K562 (cell line): ENCODE results near the gene PIN1. TPM values are rescaled to one million over a fixed set of nuclear protein-coding genes. Genes with fewer than 3 reads are reported as not detected.
A peak's percentile ranks its signal among the peaks of the same experiment; 100 is the strongest.

Experiments
- ATAC-seq: fragments of 200-7000 bp; cut with Tn5 transposase; 3 replicates; pipeline ENCODE4 v1.9.1; 2020; ENCODE audit warnings: moderate library complexity
- BruUV-seq: library from RNA; stranded (reverse); fragments of 400-500 nt; replicated peaks from 2 replicates; lab custom pipeline; 2021; lab: Mats Ljungman, UMichigan
- CTCF ChIA-PET: fragments of 300-600 bp; formaldehyde crosslinking; extraction: SDS; loops from one replicate; lab custom pipeline; 2021; ENCODE audit warnings: low intra/inter-chr PET ratio; lab: Yijun Ruan, JAX
- POLR2A ChIA-PET: fragments of 300-600, 350-650 bp; sonication (Branson Sonifier 250); formaldehyde crosslinking; extraction: SDS; loops from one replicate; lab custom pipeline; 2021; ENCODE audit warnings: antibody characterized with exemption, inconsistent platforms; lab: Yijun Ruan, JAX
- DNase-seq, 4 experiments: peaks; one replicate each; pipeline versions ENCODE4 v3.0.0 to v3.0.0-alpha.2; 2011 to 2018; ENCODE audit warnings: low spot score in 3 of 4, mixed read lengths in 3 of 4; ENCODE audit errors: extremely low read depth in 1 of 4
- FAIRE-seq: peaks from 2 replicates; lab custom pipeline; 2011; peaks lifted over from hg19 to GRCh38; lab: Jason Lieb, UNC
- H2AFZ ChIP-seq: 2 replicates; pipeline ENCODE4 v1.6.0; 2011; ENCODE audit warnings: low read depth, low read length, control low read depth, inconsistent platforms
- H3K27ac ChIP-seq: fragments of 200-600 bp; 3 replicates; pipeline ENCODE4 v1.8.0; 2011; ENCODE audit warnings: low read depth, mild to moderate bottlenecking, control low read depth, inconsistent platforms, low read length, moderate library complexity, mixed read lengths; ENCODE audit errors: extremely low read depth
- H3K27me3 ChIP-seq, 2 experiments: fragments of 300-600 bp in 1 of 2; 2 replicates in 1 of 2; 3 replicates in 1 of 2; pipeline versions ENCODE4 v1.6.0 to v1.8.0; 2011; ENCODE audit warnings: inconsistent platforms in 2 of 2, low read length in 2 of 2, mild to moderate bottlenecking in 1 of 2, mixed read lengths in 1 of 2, moderate library complexity in 1 of 2; ENCODE audit not compliant: control insufficient read depth in 2 of 2, insufficient read depth in 2 of 2
- H3K36me3 ChIP-seq: fragments of 300-600 bp; 3 replicates; pipeline ENCODE4 v1.8.0; 2011; ENCODE audit warnings: mild to moderate bottlenecking, low read length, inconsistent platforms; ENCODE audit not compliant: control insufficient read depth, insufficient read depth
- H3K4me1 ChIP-seq, 2 experiments: fragments of 200-600 bp in 1 of 2; replicated peaks in 1 of 2; 2 replicates in 1 of 2; 3 replicates in 1 of 2; pipeline versions ENCODE4 v1.5.1 to v1.8.0; 2011; ENCODE audit warnings: inconsistent platforms in 2 of 2, low read length in 2 of 2, mild to moderate bottlenecking in 1 of 2, mixed read lengths in 1 of 2, moderate library complexity in 1 of 2; ENCODE audit not compliant: control insufficient read depth in 2 of 2, insufficient read depth in 2 of 2
- H3K4me2 ChIP-seq: 2 replicates; pipeline ENCODE4 v1.6.1; 2011; ENCODE audit warnings: low read length, control low read depth, inconsistent platforms, mixed read lengths; ENCODE audit not compliant: insufficient read depth
- H3K4me3 ChIP-seq: fragments of 200-600 bp; sonication (generic), shearing (Covaris generic); 2 replicates; pipeline ENCODE4 v1.5.1; 2016; ENCODE audit warnings: control low read depth, inconsistent platforms
- H3K79me2 ChIP-seq: fragments of 200-600 bp; 3 replicates; pipeline ENCODE4 v1.8.0; 2011; ENCODE audit warnings: low read length, inconsistent platforms; ENCODE audit not compliant: control insufficient read depth, insufficient read depth
- H3K9ac ChIP-seq, 2 experiments: 2 replicates each; pipeline versions ENCODE4 v1.6.0 to v1.6.1; 2011; ENCODE audit warnings: low read depth in 2 of 2, low read length in 2 of 2, control low read depth in 1 of 2, inconsistent platforms in 1 of 2, mild to moderate bottlenecking in 1 of 2, mixed read lengths in 1 of 2; ENCODE audit not compliant: insufficient read depth in 1 of 2
- H3K9me1 ChIP-seq: one replicate; pipeline ENCODE4 v1.6.0; 2011; ENCODE audit warnings: inconsistent platforms, mild to moderate bottlenecking, low read length, moderate library complexity; ENCODE audit not compliant: control insufficient read depth, insufficient read depth
- H3K9me3 ChIP-seq: replicated peaks from 2 replicates; pipeline ENCODE4 v1.5.1; 2011; ENCODE audit warnings: low read depth, low read length, inconsistent platforms; ENCODE audit not compliant: control insufficient read depth, insufficient read depth
- H4K20me1 ChIP-seq: replicated peaks from 2 replicates; pipeline ENCODE4 v1.6.1; 2011; ENCODE audit warnings: low read length, inconsistent platforms, mixed read lengths; ENCODE audit not compliant: control insufficient read depth, insufficient read depth
- BRF2 ChIP-seq: IDR thresholded peaks from 3 replicates; pipeline ENCODE4 v1.6.1; 2011; ENCODE audit warnings: borderline replicate concordance, mild to moderate bottlenecking; ENCODE audit not compliant: insufficient read length, insufficient read depth
- CBFA2T3 ChIP-seq: fragments of 450-650 bp; IDR thresholded peaks from 2 replicates; pipeline ENCODE4 v1.6.1; 2017
- NR2C1 ChIP-seq, 2 experiments: fragments of 450-650 bp; IDR thresholded peaks; 2 replicates each; pipeline ENCODE4 v1.6.1; 2017; ENCODE audit warnings: mild to moderate bottlenecking in 2 of 2, antibody characterized with exemption in 1 of 2, inconsistent platforms in 1 of 2, missing compliant biosample characterization in 1 of 2, missing genetic modification characterization in 1 of 2
- NR2C2 ChIP-seq, 2 experiments: fragments of 200-800 bp in 1 of 2; sonication (Bioruptor generic) in 1 of 2; sonication (generic) in 1 of 2; formaldehyde crosslinking in 1 of 2; IDR thresholded peaks; 2 replicates each; pipeline versions ENCODE4 v1.6.1 to v1.8.0; 2016 to 2022; ENCODE audit warnings: mild to moderate bottlenecking in 1 of 2, missing compliant biosample characterization in 1 of 2, missing genetic modification characterization in 1 of 2, missing genetic modification reagents in 1 of 2
- ZNF217 ChIP-seq: sonication (generic); formaldehyde crosslinking; IDR thresholded peaks from 2 replicates; pipeline ENCODE4 v1.8.0; 2022; ENCODE audit warnings: mild to moderate bottlenecking, missing genetic modification reagents
- WGBS: fragments of 100-300 bp; shearing (Covaris generic); methylation state at CpG from one replicate; pipeline ENCODE4 v1.1.6; 2016; ENCODE audit warnings: low coverage, mixed read lengths; ENCODE audit not compliant: insufficient coverage; ENCODE audit errors: missing lambda C conversion rate; 5-methylcytosine and 5-hydroxymethylcytosine counted together
- in situ Hi-C: fragments of 300-500 bp; cut with MboI; formaldehyde crosslinking; loops from 4 replicates; pipeline ENCODE4 v1.15.0; 2018; ENCODE audit warnings: inconsistent platforms, mixed read lengths
- intact Hi-C: fragments of 100-400 bp; cut with micrococcal nuclease; formaldehyde crosslinking; loops from 2 replicates; pipeline ENCODE4 v1.14.2; 2022
- polyA plus RNA-seq, 8 experiments: library from polyadenylated mRNA; depleted of rRNA in 4 of 8; stranded (reverse) in 5 of 8; unstranded in 3 of 8; fragments of >200 nt; fragmentation: Nextera tagmentation in 2 of 8; fragmentation: Illumina TruSeq in 1 of 8; extraction: Ambion mirVana in 2 of 8; extraction: Trizol in 1 of 8; gene quantifications; 2 replicates each; pipeline versions ENCODE4 v1.2.1 to v1.2.3, GENCODE V29; 2011 to 2014; ENCODE audit warnings: inconsistent platforms in 1 of 8, missing spikeins in 1 of 8
- total RNA-seq, 7 experiments: library from RNA; depleted of rRNA in 6 of 7; stranded (reverse); fragments of >200 nt in 6 of 7; fragmentation: Illumina TruSeq in 2 of 7; extraction: Trizol in 2 of 7; gene quantifications; 2 replicates each; pipeline versions ENCODE4 v1.2.1 to v1.2.3, GENCODE V29; 2011 to 2021; ENCODE audit warnings: low replicate concordance in 1 of 7

The PIN1 gene
- total and polyA plus RNA-seq, 9 of the 15 experiments (the other 6 are each of a cell fraction or from before 2014, with no cell fraction given), result 1.6 to 178 (median 42.5) TPM

- Histone ChIP-seq H3K79me2 (no peaks in the 10 kb centered on the region), H3K27me3 (peaks cover 2 to 15% of the 10 kb centered on the region in 2 experiments; a peak in 3 of 5 replicates), H3K4me2 (no peak overlapping the region), H3K9ac (no peak overlapping the region), H3K9me3 (no peaks in the 10 kb centered on the region), H3K36me3 (no peaks in the 10 kb centered on the region), H3K4me3 (no peak overlapping the region), H4K20me1 (peaks cover 4% of the 10 kb centered on the region; the same call in 1 of the 2 replicates), H3K27ac (no peak overlapping the region), H2AFZ (no peak overlapping the region), H3K4me1 (peaks cover 12 to 22% of the 10 kb centered on the region in 2 experiments; a peak in 4 of 5 replicates), H3K9me1 (no peaks in the 10 kb centered on the region)
- 63% methylated on average over 12 of the region's 13 CpGs for WGBS
- no peak for FAIRE-seq
- in situ Hi-C loops (no loop called here), intact Hi-C loops (no loop called here)
- BruUV-seq, result no TSS peak
- no peak for ATAC-seq
- POLR2A ChIA-PET, result interaction anchor here (0.8 to 1.4 kb wide), 2 partner anchors 10 to 17 kb away, joined by 3 to 5 read pairs; no protein-coding TSS in a partner anchor
- DNase-seq, result no peak
- CTCF ChIA-PET, result no interaction called here
- TF ChIP-seq BRF2 (no peak), ZNF217 (no peak), NR2C1 (IDR thresholded peaks at IDR 0.05) (peak; percentile 78), NR2C1 (tag; IDR thresholded peaks at IDR 0.05) (peak; percentile 86), CBFA2T3 (0 out of 2 replicates have a peak, but pooled peaks have one; percentile 9), NR2C2 (CRISPR knock-in tag; IDR thresholded peaks at IDR 0.05) (no peak), NR2C2 (tag; IDR thresholded peaks at IDR 0.05) (peak; percentile 74)
Measured at GRCh38 chr19:9857076-9857721, 22.1 kb downstream of the PIN1 start.
